Suppressor macrophage (primary cell): ENCODE results near the gene SINHCAF.

Experiments
- DNase-seq, 4 experiments: peaks; one replicate each; pipeline ENCODE4 v3.0.0-alpha.2; 2020 to 2022

The SINHCAF gene

DNA sequence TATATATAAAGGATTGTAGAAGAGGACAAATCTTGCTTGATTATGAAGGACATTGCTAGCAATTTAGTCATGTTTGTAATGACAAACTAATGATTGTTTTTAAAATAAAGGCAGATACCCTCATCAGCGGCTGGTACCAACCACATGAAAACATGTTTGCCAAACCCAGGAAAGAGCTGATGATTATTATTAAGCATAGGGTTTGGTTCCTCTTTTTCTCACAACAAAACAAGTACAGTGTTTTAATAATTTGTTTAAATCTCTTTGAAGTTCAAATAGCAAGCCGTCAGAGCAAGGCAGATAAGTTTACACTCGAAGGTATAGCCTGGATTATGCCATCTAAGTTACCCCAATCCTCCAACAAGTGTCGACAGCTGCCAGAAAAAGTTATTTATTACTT is 5.3 kb upstream of the SINHCAF start:
- DNase-seq = peak in 1 of 4 experiments; percentile 16

DNA sequence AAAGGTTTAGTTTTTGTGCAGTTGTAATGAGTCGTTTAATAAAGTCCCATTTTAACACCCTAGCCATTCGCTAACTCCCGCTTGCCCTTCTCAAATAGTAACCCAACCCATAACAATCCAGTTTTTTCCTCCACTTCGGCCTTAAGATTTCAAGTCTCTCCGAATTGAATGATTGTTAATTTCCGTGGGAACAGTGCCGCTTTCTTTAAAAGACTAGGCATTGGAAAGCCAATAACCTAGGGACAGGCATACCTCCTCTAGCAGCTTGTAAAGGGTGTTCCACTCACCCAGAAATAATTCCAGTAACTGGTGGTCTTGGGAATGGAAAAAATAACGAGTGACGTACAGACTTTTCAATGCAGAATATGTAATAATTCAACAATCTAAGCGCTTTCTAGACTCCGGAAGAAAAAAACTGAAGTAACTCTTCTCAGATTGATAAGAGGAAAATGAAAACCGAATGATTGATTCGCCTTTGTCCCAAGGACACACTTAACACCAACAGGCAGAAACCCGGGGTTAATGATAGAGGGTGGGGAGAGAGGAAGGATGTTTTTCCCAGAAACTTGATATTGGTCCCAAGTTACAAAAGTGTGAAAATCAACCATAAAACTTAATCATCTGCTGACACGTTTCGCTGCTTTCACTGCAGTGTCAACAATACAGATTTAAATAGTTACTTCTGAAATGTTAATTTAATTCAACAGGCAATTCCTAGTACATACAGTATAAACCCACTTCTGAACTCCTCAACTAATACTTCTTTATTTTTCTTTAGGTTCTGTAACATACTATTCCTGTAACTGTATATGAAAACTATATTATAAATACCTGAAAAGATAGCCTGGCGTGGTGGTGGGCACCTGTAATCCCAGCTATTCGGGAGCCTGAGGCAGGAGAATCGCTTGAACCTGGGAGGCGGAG is 1.0 kb upstream of the SINHCAF start:
- no peak for DNase-seq

DNA sequence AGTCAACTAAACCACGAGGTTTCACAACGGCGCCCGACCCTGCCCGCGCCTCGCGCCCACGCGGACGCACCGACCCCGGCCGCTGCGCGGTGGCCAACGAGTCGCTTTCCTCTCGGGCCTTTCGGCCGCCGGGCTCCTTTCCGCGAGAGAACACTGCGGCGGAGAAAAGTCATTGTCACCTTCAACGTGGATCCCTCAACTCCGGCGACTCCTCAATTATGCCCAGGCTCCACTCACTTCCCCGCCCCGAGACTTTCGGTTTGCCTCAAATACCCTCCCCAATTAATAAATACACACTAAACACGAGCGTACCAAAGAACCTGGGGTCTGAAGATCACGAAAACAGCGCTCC is 450 bp downstream of the SINHCAF start:
- DNase-seq = peak in 2 of 4 experiments; percentile 49 to 54

DNA sequence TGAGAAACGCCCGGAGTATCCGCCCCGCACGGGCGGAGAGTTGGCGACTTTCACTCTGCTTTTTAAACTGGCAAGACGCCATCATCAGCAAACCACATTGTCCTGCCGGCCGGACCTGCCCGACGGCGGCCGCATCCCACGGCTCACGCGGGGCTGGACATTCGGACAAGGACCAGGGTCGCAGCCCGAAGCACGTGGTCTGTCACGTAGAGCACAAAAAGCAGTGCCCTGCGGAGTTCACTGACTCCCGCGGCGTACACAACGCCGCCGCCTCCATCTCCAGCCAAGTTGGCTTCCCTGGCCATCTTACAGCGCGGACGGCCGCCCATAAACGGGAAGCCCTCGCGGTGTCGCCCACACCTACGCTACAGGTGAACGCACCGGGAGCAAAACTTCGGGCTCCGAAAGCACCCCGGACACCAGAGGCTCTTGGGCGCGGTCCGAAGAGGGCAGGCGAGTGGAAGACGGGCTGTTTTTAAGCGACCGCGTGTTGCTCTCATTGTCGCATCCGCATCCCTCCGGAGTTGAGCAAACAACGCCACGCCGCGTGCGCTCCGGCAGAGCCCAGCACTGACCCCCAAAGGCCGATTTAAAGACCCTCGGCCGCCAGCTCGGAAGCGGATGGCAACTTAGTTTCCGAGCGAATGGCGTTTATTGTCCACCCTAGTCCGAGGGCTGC is 966 bp downstream of the SINHCAF start:
- peak; percentile 35 to 59 (median 46) for DNase-seq

DNA sequence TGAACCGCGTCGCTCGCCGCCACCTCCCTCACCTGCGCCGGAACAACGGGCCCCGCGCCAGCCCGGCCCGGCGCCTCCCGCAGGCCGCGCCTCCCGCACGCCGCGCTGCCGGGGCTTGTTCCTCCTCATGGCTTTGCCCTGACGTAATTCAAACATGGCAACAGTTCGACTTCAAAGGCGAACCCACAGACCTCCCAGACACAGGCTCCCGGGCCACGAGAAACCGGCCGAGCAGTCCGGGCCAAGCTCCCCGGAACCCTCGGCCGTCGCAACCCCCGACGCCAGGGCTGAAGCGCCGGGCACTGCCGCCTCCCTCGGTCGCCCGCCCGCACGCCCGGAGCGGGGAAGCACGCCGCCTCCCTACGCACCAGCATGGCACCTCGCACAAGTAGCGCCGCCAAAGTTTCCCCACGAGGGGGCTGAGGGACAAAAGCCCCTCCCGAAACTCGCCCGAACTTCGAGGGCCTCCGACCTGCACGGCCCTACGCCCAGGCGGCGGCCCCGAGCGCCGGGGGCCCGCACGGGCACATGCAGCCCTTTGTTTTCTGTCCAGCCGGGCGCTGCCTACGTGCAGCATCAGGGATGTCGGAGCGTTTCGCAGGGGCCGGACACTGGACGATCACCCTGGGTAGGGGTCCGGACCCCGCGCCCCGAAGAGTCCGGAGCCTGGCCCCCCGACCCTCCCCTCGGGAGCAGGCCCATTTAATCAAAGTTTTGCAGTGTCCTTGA is 1.7 kb downstream of the SINHCAF start:
- DNase-seq = peak; percentile 65 to 86 (median 78)

DNA sequence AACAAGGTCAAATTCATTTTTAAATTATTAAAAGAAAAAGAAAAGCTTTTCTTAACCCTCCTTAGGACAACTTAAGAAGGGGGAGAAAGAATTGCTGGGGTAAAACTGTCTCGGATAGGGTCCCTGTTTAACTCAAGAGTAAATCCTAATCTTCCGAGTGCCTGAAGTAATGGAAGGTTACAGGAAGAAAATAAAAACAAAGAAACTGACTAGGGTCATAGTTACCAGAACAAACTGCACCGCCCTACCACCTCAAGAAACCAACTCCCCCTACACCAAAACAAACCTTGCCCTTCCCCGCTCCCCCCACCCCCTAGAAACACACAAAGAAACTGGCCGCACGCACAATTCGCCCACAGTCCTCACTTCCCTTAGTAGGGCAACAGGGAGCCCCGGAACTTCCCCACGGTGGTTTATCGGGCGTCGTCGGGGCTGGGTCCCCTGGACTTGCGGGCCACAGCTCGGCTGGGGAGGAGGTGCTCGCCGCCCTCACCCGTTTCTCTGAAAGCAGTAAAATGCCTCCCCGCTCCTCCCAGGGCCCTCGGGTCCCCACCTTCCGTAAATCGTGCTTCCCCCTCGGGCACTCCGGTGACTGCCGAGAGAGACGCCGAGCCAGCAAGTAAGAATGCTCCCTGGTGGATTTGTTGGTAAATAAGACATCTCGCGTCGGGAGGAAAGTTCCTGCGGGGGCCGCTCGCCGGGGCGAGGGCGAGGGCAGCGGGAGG is 2.4 kb downstream of the SINHCAF start:
- DNase-seq = peak; percentile 54 to 74 (median 65)

DNA sequence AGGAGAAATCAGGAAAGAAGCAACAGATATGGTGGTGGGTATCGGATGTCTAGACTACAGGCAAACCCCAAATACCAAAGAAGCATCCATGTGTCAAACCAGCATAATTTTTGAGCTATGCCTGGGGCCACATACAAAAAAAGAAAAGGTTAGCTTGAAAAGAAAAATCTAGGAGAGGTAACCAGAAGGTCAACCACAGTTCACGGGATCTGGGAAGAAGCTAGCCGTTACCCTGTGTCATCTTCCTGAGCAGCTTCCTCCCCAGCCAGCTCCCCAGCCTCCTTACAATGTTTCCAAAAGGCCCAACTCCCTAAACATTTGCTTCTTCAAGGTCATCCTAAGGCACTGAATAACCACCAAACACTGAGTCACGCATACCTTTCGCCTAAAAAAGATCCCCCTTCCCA is 3.1 kb downstream of the SINHCAF start:
- DNase-seq = peak in 3 of 4 experiments; percentile 20 to 52 (median 34)

DNA sequence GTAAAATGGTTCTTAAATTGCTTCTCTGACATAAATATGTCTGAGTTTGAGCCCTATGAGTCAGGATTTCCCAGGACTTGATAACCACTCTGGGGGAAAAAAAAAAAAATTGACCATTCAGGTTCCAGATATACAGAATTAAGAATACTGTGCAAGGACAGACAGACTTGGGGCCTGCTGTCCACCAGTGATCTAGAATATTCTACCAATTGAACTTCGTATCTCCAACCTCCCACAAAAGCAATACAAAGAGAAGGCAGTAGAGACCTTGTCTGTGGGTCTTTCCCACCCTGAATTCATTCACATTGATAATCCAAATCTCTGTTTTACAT is 4.1 kb downstream of the SINHCAF start:
- DNase-seq = no peak

DNA sequence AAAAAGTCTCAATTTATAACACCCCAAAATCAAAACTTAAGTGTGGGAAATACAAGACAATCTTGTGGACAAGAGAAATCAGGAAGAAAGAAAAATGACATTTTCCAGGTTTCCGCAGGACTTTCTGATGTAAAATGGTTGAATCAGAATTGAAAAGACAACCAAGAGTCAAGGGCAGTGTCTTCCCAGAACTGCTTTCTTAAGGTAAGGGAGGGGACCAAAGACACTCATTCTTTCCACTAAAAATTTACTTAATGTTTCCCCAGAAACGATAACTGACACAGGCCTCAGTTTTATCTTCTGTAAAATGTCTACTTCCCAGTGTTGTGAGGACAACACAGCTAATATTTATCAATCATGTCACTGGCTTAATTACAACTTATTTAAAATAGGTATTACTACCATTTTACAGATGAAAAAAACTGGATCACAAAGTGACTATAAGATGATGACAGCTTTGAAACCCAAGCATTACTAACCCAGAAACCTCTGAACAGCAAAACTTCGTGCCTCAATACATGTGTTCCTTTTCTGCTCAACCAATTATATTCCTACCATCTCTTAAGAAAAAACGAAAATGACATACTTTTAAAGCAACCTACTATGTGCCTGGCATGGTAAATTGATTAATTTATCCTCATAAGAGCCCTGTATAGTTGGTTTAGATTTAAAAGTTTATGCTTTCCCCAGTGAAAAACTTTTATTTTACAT is 4.6 kb downstream of the SINHCAF start:
- no peak for DNase-seq

DNA sequence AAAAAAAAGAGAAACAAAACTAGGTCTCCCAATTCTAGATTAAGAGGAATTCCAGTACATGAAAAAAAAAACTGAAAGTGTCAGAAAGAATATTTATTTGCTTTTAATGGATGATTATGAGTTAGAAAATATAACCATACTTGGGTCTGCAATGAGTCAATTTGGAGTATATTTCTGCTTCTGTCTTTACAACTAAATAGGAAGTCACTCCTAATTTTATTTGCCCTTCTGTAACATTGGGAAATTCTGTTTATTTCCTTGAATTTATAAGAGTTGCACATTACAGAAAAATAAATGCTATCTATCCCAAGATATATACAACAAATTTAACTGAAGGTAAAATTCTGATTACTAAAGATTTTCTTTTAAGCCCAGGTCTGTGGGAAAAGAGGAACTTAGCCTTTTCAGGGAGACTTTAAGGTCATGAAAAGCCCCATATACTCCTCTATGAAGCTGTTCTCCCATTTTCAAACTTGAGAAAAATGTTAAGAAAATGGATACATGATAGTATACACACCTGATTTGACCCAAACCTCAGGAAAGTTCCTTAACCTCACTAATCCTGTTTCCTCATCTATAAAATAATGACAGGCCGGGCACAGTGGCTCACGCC is 7.2 kb downstream of the SINHCAF start:
- DNase-seq = peak in 3 of 4 experiments; percentile 7 to 42 (median 33)

DNA sequence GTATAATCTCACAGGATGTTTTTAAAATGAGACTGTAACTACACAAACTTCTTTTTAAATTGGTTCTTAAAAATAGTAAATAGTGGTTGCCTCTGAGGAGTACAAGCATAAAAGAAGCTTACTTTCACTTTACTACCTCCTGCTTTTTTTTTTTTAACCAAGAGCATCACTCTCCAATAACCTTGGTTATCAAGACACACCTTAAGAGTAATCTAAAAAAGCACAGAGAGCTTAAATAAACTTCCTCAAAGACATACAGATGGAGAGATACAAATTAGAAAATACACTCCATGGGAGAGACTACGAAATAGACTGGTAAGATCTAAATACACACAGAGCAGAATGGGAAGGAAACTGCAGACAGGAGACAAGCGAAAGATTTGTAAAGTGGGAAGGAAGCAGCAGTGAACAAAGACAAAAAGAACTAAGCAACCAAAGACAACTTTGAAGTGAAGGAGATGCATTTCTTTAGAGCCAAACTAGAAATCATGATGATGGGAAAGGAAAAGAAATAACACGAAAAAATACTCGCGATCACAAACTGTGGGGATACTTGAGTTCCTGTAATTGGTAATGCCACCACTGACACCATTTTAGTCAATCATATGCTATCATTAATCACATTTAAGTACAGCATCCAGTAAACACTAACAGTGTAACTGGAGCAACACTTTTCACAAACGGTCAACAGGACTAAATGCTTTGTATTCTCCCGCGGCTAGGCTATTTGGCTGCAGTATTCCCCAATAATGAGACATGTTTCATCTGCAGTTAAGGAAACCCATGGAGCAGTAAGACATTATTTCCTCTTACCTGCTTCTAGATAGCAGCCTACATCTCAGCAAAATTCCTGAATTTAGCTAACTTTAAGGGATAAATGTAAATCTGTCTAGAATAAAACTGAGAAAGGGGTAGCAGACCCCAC is 8.2 kb downstream of the SINHCAF start:
- DNase-seq = peak in 2 of 4 experiments; percentile 15 to 41

DNA sequence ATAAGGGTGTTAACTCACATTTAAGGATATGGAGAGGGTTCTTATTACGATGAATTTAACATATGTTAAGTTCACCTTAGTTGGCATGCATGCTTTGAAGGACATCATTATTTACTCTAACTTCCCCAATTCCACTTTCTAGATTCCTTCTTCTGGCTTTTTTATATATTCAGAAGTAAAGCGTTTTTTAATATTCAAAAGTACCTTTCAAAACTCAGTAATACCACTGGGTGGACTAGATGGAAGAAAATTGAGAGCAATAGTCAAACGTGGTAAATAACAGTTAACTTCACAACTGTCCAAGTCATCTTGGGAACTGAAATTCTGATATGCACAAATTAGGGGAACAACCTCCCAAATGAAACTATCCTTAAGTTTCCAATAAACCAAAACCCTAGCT is 9.1 kb downstream of the SINHCAF start:
- peak in 1 of 4 experiments; percentile 24 for DNase-seq

DNA sequence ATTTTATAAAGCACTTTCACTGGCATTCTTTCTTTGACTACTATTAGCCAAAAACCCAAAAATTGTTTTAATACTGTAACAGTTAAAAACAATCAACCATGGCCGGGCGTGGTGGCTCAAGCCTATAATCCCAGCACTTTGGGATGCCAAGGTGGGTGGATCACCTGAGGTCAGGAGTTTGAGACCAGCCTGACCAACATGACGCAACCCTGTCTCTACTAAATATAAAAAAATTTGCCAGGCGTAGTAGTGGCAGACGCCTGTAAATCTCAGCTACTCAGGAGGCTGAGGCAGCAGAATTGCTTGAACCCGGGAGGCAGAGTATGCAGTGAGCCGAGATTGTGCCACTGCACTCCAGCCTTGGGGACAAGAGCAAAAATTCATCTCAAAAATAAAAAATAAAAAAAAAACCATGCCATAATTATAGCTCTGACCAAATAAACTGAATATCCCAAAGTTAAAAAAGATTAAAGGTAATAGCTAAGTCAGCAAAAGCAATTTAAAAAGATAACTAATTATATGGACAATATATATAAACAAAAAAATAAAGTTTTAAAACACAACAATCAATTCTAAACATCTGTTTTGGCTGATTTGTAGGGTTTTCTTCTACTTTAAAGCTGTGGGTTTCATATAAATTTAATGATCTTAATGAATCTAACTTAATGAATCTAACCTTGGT is 10.0 kb downstream of the SINHCAF start:
- DNase-seq = no peak

DNA sequence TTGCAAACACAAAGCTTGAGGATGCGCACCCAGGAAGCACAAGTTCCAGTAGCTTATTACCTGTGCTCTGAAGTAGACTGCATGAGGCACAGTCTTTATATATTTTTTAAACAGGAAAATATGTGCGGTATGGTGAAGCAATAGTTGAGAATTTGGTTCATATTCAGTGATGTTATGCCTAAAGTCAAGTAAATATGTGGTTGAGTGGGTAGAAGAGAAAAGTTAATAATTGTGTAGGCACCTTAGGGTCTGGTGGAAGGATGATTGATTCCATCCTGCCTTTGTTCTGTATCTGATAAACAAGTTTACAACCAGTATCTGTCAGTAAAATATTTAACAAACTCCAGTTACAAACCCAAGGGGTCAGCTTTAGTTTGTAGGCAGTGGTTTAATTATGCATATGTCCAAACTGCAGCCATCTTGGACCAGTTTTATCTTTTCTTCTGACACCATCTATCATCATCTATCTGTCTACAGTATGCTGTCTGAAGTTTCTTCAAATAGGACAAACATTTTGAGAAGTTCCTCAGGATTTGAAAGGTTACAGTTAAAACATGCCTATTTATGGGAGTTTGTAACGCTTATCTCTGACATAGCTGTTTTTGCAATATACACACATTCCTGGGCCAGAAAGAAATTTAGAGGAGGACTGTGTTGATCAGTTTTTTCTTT is 10.8 kb downstream of the SINHCAF start:
- DNase-seq = no peak

DNA sequence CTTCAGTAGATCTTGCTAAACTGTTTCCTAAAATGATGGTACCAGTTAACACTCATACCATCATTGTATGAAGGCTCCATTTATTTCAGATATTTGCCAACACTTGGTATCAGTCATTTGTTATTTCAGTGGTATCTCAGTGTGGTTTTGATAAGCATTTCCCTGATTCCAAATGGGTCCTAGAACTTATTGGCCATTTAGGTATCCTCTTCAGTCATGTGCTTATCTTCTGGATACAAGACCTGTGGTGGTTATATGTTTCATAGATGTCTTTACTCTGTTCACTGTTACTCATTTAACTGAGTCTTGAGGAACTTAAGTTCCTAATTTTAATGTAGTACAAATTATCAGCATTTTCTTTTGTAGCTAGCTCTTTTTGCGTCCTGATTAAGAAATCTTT is 13.5 kb downstream of the SINHCAF start:
- DNase-seq = no peak

DNA sequence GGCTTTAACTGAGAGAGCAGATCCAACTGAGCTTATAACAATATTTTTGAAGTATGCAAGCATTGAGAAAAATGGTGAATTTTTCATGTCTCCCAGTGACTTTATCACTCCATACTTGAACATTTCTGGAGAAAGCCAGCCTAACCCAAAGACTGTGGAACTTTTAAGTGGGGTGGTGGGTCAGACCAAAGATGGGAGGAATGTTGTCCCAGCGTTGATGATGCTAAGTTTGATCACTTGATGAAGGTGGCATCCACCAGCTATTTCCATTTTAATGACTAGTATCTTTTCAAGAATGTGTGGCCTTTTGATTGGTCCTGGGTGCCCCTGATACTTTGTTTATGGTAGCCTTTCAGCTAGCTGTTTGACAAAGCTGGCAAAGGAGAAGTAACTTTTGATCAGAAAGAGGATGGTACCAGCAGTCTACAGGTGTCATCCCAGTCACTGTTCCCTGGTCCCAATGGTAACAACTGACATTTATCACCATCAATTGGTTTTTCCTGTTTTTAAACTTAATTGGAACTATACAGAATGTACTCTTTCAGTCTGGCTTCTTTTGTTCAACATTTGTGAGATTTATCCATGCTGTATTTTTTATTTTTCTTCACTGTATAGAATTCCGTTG is 14.2 kb downstream of the SINHCAF start:
- no peak for DNase-seq

DNA sequence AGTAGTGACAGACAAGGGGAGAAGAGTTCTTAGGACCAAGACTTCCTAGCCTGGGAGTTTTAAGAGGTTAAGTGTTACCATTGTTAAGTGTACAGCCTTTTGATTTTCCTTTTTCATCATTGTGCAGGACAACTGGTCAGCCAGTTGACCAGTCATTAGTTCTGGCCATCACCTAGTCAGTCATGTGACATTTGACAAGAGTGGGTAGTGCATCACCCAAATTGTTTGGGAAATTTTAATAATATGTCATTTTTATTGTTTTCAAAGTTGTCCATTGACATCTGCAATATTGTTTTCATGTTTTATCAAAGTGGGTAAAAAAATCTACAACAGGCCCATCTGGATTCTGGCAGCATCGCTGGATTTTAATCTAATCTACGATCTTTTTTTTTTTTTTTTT is 15.5 kb downstream of the SINHCAF start:
- DNase-seq = no peak

DNA sequence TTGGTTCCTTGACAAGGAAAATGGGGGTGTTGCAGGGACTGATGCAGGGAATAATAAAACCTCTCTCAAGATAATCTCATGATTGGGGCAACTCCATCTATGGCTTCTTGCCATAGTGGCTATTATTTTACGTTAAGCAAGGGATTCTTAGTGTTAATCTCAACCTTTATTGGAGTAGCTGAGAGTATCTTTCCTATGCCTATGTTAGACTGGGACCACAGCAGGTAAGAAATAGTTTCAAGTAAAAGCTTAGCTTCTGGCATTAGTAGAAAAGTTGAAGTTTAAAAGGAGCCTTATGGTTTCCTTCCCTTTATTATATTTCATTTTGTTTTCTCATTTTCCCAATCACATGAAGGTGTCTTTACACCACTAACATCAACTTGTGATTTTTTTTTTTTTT is 16.7 kb downstream of the SINHCAF start:
- no peak for DNase-seq

DNA sequence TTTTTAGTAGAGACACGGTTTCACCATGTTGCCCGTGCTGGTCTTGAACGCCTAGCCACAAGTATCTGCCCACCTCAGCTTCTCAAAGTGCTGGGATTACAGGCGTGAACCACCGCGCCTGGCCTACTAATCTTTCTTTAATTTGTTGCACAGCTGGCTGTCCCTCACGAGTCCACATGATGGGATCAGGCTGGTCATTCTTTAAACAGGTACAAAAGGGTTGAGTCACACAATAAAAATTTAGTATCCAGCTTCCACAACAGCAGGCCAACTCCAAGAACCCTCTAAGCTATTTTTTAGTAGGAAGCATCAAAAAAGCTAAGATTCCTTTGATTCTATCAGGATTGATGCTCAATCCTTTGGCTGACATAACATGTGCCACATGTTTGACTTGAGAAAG is 17.8 kb downstream of the SINHCAF start:
- no peak for DNase-seq
